GM13976 (cell line): Measurements from ENCODE around the gene CLSTN2.

Source experiments
- DNase-seq: peaks from one replicate; pipeline ENCODE4 v3.0.0; 2012; ENCODE audit warnings: low spot score
- CTCF ChIP-seq: IDR thresholded peaks from 2 replicates; pipeline ENCODE4 v1.5.1; 2012; ENCODE audit warnings: borderline replicate concordance, mild to moderate bottlenecking; ENCODE audit not compliant: insufficient read depth; ENCODE audit errors: extremely low read depth, missing control alignments, control extremely low read depth
- in situ Hi-C: fragments of 300-500 bp; cut with MboI; formaldehyde crosslinking; loops from one replicate; pipeline ENCODE4 v1.12.0; 2022; ENCODE audit warnings: low sequenced_read_pairs, mixed read lengths, inconsistent platforms; ENCODE audit not compliant: unreplicated experiment

The CLSTN2 gene

GRCh38 chr3:140430494-140430893 lies 495.5 kb downstream of the CLSTN2 start:
- no peak for DNase-seq
- in situ Hi-C loops = no loop called here
- TF ChIP-seq CTCF = no peak

- in situ Hi-C loops = no loop called here
- no peak for TF ChIP-seq CTCF
- DNase-seq = no peak
Measured at GRCh38 chr3:140432229-140432669, 497.3 kb downstream of the CLSTN2 start.

- DNase-seq = no peak
- TF ChIP-seq CTCF = no peak
- in situ Hi-C loops = no loop called here
Measured at GRCh38 chr3:140433431-140433830, 498.4 kb downstream of the CLSTN2 start.

GRCh38 chr3:140434261-140434905 lies 499.4 kb downstream of the CLSTN2 start:
- no peak for TF ChIP-seq CTCF
- no peak for DNase-seq
- in situ Hi-C loops = no loop called here

GRCh38 chr3:140436421-140436820 lies 501.4 kb downstream of the CLSTN2 start:
- no peak for DNase-seq
- no peak for TF ChIP-seq CTCF
- in situ Hi-C loops = no loop called here

GRCh38 chr3:140438736-140439470 lies 503.9 kb downstream of the CLSTN2 start:
- no peak for TF ChIP-seq CTCF
- DNase-seq = no peak
- in situ Hi-C loops = no loop called here
